GM12878 (cell line): ENCODE data around the gene POC5. TPM values are rescaled to one million over a fixed set of nuclear protein-coding genes. Genes with fewer than 3 reads are reported as not detected.

Experiments used
- ATAC-seq: fragments of 200-7000 bp; cut with Tn5 transposase; 3 replicates; pipeline ENCODE4 v1.9.1; 2020; ENCODE audit warnings: mild to moderate bottlenecking, moderate library complexity
- BruUV-seq: library from RNA; stranded (reverse); fragments of 400-500 nt; replicated peaks from 2 replicates; lab custom pipeline; 2021; lab: Mats Ljungman, UMichigan
- CTCF ChIA-PET: fragments of 300-600 bp; sonication (Branson Sonifier 250); formaldehyde crosslinking; extraction: SDS; loops from one replicate; lab custom pipeline; 2021; ENCODE audit warnings: inconsistent platforms; lab: Yijun Ruan, JAX
- POLR2A ChIA-PET: fragments of 350-600 bp; formaldehyde crosslinking; extraction: SDS; loops from one replicate; lab custom pipeline; 2021; ENCODE audit warnings: inconsistent platforms; lab: Charles Lee
- RAD21 ChIA-PET: fragments of 300-600 bp; sonication (Branson Sonifier 250); formaldehyde crosslinking; loops from one replicate; lab custom pipeline; 2023; ENCODE audit warnings: antibody characterized with exemption; ENCODE audit not compliant: unreplicated experiment; lab: Charles Lee
- SMC1A ChIA-PET: fragments of 300-600 bp; sonication (Branson Sonifier 250); formaldehyde crosslinking; loops from one replicate; lab custom pipeline; 2023; ENCODE audit not compliant: unreplicated experiment, uncharacterized antibody; lab: Charles Lee
- DNase-seq: peaks from one replicate; pipeline ENCODE4 v3.0.0-alpha.2; 2011; ENCODE audit warnings: low read depth, low spot score
- FAIRE-seq: peaks from 3 replicates; lab custom pipeline; 2011; peaks lifted over from hg19 to GRCh38; lab: Jason Lieb, UNC
- H2AFZ ChIP-seq: 2 replicates; pipeline ENCODE4 v1.6.0; 2011; ENCODE audit warnings: low read depth, low read length, control low read depth; ENCODE audit not compliant: control insufficient read depth
- H3K27ac ChIP-seq: 2 replicates; pipeline ENCODE4 v1.5.1; 2011; ENCODE audit warnings: control low read depth; ENCODE audit not compliant: control insufficient read depth, insufficient read depth
- H3K27me3 ChIP-seq, 2 experiments: replicated peaks in 1 of 2; 2 replicates each; pipeline versions ENCODE4 v1.6.0 to v1.6.1; 2011; ENCODE audit warnings: low read length in 1 of 2; ENCODE audit not compliant: control insufficient read depth in 2 of 2, insufficient read depth in 2 of 2
- H3K36me3 ChIP-seq, 2 experiments: 2 replicates each; pipeline ENCODE4 v1.5.1; 2011; ENCODE audit warnings: low read length in 1 of 2; ENCODE audit not compliant: control insufficient read depth in 2 of 2, insufficient read depth in 2 of 2
- H3K4me1 ChIP-seq: 2 replicates; pipeline ENCODE4 v1.6.1; 2011; ENCODE audit warnings: mild to moderate bottlenecking, low read length, moderate library complexity, mixed read lengths; ENCODE audit not compliant: control insufficient read depth, insufficient read depth
- H3K4me2 ChIP-seq: 2 replicates; pipeline ENCODE4 v1.6.0; 2011; ENCODE audit warnings: control low read depth; ENCODE audit not compliant: control insufficient read depth, insufficient read depth
- H3K4me3 ChIP-seq: fragments of 200-600 bp; sonication (generic); 2 replicates; pipeline ENCODE4 v1.5.1; 2016
- H3K79me2 ChIP-seq: 2 replicates; pipeline ENCODE4 v1.6.0; 2011; ENCODE audit warnings: low read length; ENCODE audit not compliant: control insufficient read depth, insufficient read depth
- H3K9ac ChIP-seq: 2 replicates; pipeline ENCODE4 v1.8.0; 2011; ENCODE audit warnings: low read length, control low read depth, mixed read lengths; ENCODE audit not compliant: control insufficient read depth, insufficient read depth
- H3K9me3 ChIP-seq: replicated peaks from 3 replicates; pipeline ENCODE4 v1.5.1; 2011; ENCODE audit warnings: mild to moderate bottlenecking, low read length; ENCODE audit not compliant: control insufficient read depth, insufficient read depth
- H4K20me1 ChIP-seq: 2 replicates; pipeline ENCODE4 v1.6.0; 2011; ENCODE audit not compliant: control insufficient read depth, insufficient read depth
- BMI1 ChIP-seq: fragments of 450-650 bp; IDR thresholded peaks from 2 replicates; pipeline ENCODE4 v1.6.1; 2016; ENCODE audit warnings: mild to moderate bottlenecking, moderate library complexity, borderline replicate concordance
- IKZF1 ChIP-seq: fragments of 450-650 bp; conservative IDR thresholded peaks from 2 replicates; pipeline ENCODE4 v1.6.1; 2017; ENCODE audit warnings: antibody characterized with exemption, mild to moderate bottlenecking
- RAD51 ChIP-seq: fragments of 450-650 bp; IDR thresholded peaks from 2 replicates; pipeline ENCODE4 v1.6.1; 2016; ENCODE audit warnings: moderate library complexity, mild to moderate bottlenecking, inconsistent platforms
- SMAD5 ChIP-seq: IDR thresholded peaks from 2 replicates; pipeline ENCODE4 v1.6.1; 2016; ENCODE audit warnings: antibody characterized with exemption, low read depth
- SPI1 ChIP-seq: IDR thresholded peaks from 2 replicates; pipeline ENCODE4 v1.6.1; 2011; ENCODE audit warnings: low read depth, mild to moderate bottlenecking, low read length, moderate library complexity, borderline replicate concordance; ENCODE audit not compliant: insufficient read depth
- SUZ12 ChIP-seq: fragments of 200-600 bp; sonication (generic); IDR thresholded peaks from one replicate; pipeline ENCODE4 v1.6.1; 2018; ENCODE audit warnings: antibody characterized with exemption, mild to moderate bottlenecking; ENCODE audit not compliant: unreplicated experiment
- WGBS: methylation state at CpG from one replicate; pipeline ENCODE4 v1.1.6; 2016; ENCODE audit warnings: low lambda C conversion rate; ENCODE audit not compliant: insufficient replicate concordance, insufficient coverage; ENCODE audit errors: missing lambda C conversion rate; 5-methylcytosine and 5-hydroxymethylcytosine counted together
- in situ Hi-C: fragments of 300-500 bp; cut with MboI; formaldehyde crosslinking; loops from 9 replicates; pipeline ENCODE4 v1.14.3; 2018; ENCODE audit warnings: mixed read lengths
- intact Hi-C: fragments of 100-400 bp; cut with micrococcal nuclease; formaldehyde crosslinking; loops from one replicate; pipeline ENCODE4 v1.14.2; 2022; ENCODE audit not compliant: unreplicated experiment
- polyA plus RNA-seq, 11 experiments: library from polyadenylated mRNA; depleted of rRNA in 4 of 11; unstranded in 6 of 11; stranded (reverse) in 5 of 11; fragments of >200 nt; fragmentation: Nextera tagmentation in 4 of 11; fragmentation: Illumina TruSeq in 1 of 11; extraction: Ambion mirVana in 4 of 11; extraction: Trizol in 1 of 11; gene quantifications; 1 replicate in 1 of 11; 2 replicates in 10 of 11; pipeline versions ENCODE4 v1.2.1 to v1.2.3, GENCODE V29; 2011 to 2016; ENCODE audit warnings: inconsistent platforms in 2 of 11, missing spikeins in 2 of 11, low read depth in 1 of 11
- total RNA-seq, 4 experiments: library from RNA; depleted of rRNA in 3 of 4; stranded (reverse); fragments of >200 nt in 3 of 4; fragmentation: Illumina TruSeq in 1 of 4; extraction: Trizol in 1 of 4; gene quantifications; 2 replicates each; pipeline versions ENCODE4 v1.2.1 to v1.2.3, GENCODE V29; 2013 to 2021
- TF ChIP-seq, protein P1 (sequence below), 3 experiments: IDR thresholded peaks in 2 of 3; conservative IDR thresholded peaks in 1 of 3; 2 replicates each; pipeline ENCODE4 v1.5.1; 2011; ENCODE audit warnings: low read depth in 3 of 3, low read length in 3 of 3, mild to moderate bottlenecking in 3 of 3, control low read depth in 2 of 3, moderate library complexity in 2 of 3, inconsistent platforms in 1 of 3, mixed read lengths in 1 of 3; ENCODE audit not compliant: control insufficient read depth in 2 of 3, insufficient read depth in 1 of 3; ENCODE audit errors: extremely low read depth in 1 of 3

The POC5 gene
- total and polyA plus RNA-seq, 10 of the 15 experiments (the other 5 are each of a cell fraction or from before 2014, with no cell fraction given) = 13.1 to 25.6 (median 21.8) TPM

DNA sequence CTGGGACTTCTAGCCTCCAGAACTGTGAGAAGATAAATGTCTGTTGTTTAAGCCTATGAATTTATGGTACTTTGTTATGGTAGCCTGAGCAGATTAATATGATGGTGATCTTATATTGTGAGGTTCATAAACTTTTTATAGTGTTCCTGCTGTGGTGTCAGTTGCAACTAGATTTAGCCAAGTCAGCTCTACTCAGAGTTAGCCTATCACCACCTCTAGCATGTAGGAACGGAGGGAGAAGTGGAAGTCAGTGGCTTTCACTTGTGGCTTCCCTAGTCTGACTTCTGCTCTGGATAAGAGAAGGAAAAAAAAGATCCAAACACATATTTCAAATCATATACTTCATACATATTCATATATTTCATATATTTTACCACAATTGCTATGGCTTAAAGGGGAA, 6.6 kb downstream of the POC5 start:
- ChIA-PET SMC1A (interaction anchor here (2.5 kb wide), 1 partner anchor 135 kb away, joined by 8 read pairs; no protein-coding TSS in a partner anchor), POLR2A (interaction anchor here (1.2 kb wide), 1 partner anchor 374 kb away, joined by 3 read pairs; the partner anchor contains the start of gene HMGCR), CTCF (interaction anchor here (0.6 kb wide), 3 partner anchors 28 to 1018 kb away, joined by 3 read pairs; no protein-coding TSS in a partner anchor), RAD21 (no interaction called here)
- H3K9me3 ChIP-seq = no peaks in the 10 kb centered on the region; the same call in 2 of the 3 replicates
- H2AFZ ChIP-seq = no peak overlapping the region
- no peak overlapping the region for H3K4me2 ChIP-seq
- in situ Hi-C loops = no loop called here
- no peak overlapping the region for H3K9ac ChIP-seq
- intact Hi-C loops = no loop called here
- H3K4me1 ChIP-seq = peaks cover 5% of the 10 kb centered on the region; the same call in 1 of the 2 replicates
- DNase-seq = no peak
- WGBS = 0% methylated on average over 1 of the region's 1 CpG
- H4K20me1 ChIP-seq = no peaks in the 10 kb centered on the region
- no peak for ATAC-seq
- no TSS peak for BruUV-seq
- peaks cover 34% of the 10 kb centered on the region for H3K79me2 ChIP-seq
- H3K27ac ChIP-seq = 0 out of 2 replicates have a peak overlapping the region, but pooled peaks have one; percentile 16
- peaks cover 2 to 12% of the 10 kb centered on the region in 2 experiments; a peak in 2 of 4 replicates for H3K36me3 ChIP-seq
- no peaks in the 10 kb centered on the region for H3K27me3 ChIP-seq
- no peak overlapping the region for H3K4me3 ChIP-seq
- peak; percentile 9; the same call in 1 of the 2 replicates for TF ChIP-seq SPI1
- TF ChIP-seq BMI1 = no peak
- FAIRE-seq = no peak

DNA sequence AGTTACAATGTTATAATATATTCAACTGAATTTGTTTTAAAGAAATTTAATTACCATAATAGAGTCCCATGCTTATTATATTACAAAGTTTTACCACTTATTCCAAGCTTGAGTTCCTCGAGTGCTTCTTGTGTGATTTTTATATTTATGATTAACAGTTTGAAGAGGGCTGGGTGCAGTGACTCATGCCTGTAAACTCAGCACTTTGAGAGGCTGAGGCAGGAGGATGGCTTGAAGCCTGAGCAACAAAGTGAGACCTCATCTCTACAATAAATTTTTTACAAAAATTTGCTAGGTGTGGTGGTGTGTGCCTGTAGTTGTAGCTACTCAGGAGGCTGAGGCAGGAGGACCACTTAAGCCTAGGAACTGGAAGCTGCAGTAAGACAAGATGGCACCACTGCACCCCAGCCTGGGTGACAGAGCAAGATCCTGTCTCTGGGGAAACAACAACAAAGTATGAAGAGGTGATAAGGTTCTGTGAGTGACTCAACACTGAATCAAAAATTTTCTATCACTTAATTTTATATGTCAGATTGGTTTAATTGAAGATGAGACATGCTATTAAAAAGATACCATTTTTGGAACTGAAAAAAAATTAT, 9.2 kb downstream of the POC5 start:
- in situ Hi-C loops = no loop called here
- Histone ChIP-seq H3K27me3 (no peaks in the 10 kb centered on the region), H3K9ac (no peak overlapping the region), H3K4me3 (no peak overlapping the region), H3K4me1 (peaks cover 5% of the 10 kb centered on the region; the same call in 1 of the 2 replicates), H3K4me2 (no peak overlapping the region), H4K20me1 (no peaks in the 10 kb centered on the region), H3K27ac (no peak overlapping the region), H3K36me3 (peaks cover 0 to 9% of the 10 kb centered on the region in 2 experiments; a peak in 2 of 4 replicates), H3K9me3 (no peaks in the 10 kb centered on the region; the same call in 2 of the 3 replicates), H2AFZ (no peak overlapping the region), H3K79me2 (peaks cover 14% of the 10 kb centered on the region)
- ChIA-PET RAD21 (interaction anchor here (1.5 kb wide), 1 partner anchor 39 kb away, joined by 4 read pairs; no protein-coding TSS in a partner anchor), CTCF (interaction anchor here (1.4 kb wide), 1 partner anchor 467 kb away, joined by 3 read pairs; no protein-coding TSS in a partner anchor), POLR2A (no interaction called here), SMC1A (interaction anchor here (0.5 to 2.5 kb wide), 4 partner anchors 9 to 369 kb away, joined by 3 to 6 read pairs (median 4); partner anchors contain the start of gene POC5)
- no peak for DNase-seq
- FAIRE-seq = no peak
- intact Hi-C loops = no loop called here
- BruUV-seq = no TSS peak
- TF ChIP-seq RAD51 = no peak
- TF ChIP-seq SMAD5 = no peak
- TF ChIP-seq, protein P1, sequence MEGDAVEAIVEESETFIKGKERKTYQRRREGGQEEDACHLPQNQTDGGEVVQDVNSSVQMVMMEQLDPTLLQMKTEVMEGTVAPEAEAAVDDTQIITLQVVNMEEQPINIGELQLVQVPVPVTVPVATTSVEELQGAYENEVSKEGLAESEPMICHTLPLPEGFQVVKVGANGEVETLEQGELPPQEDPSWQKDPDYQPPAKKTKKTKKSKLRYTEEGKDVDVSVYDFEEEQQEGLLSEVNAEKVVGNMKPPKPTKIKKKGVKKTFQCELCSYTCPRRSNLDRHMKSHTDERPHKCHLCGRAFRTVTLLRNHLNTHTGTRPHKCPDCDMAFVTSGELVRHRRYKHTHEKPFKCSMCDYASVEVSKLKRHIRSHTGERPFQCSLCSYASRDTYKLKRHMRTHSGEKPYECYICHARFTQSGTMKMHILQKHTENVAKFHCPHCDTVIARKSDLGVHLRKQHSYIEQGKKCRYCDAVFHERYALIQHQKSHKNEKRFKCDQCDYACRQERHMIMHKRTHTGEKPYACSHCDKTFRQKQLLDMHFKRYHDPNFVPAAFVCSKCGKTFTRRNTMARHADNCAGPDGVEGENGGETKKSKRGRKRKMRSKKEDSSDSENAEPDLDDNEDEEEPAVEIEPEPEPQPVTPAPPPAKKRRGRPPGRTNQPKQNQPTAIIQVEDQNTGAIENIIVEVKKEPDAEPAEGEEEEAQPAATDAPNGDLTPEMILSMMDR (IDR thresholded peaks at IDR 0.05 in 2 of 3, conservative IDR thresholded peaks at IDR 0.05 in 1 of 3; ENCODE audit: control insufficient read depth in 2 of 3, extremely low read depth in 1 of 3, insufficient read depth in 1 of 3, low read depth in 3 of 3, low read length in 3 of 3) = no peak
- no peak for TF ChIP-seq SUZ12
- TF ChIP-seq IKZF1 = no peak
- ATAC-seq = no peak
- WGBS = 48% methylated on average over 1 of the region's 1 CpG
